C4-2B (cell line): ENCODE results near the gene TMEM204.

Source experiments
- CTCF ChIP-seq: fragments of 450-650 bp; conservative IDR thresholded peaks from 2 replicates; pipeline ENCODE4 v1.5.1; 2017; ENCODE audit warnings: mild to moderate bottlenecking
- ZFX ChIP-seq: fragments of 450-650 bp; IDR thresholded peaks from 2 replicates; pipeline ENCODE4 v1.6.1; 2017

- TF ChIP-seq CTCF (no peak), ZFX (no peak)
Measured at GRCh38 chr16:1536601-1537000, 3.1 kb downstream of the TMEM204 start.
